ENCODE measurements around the gene FBL. TPM values are rescaled to one million over a fixed set of nuclear protein-coding genes. Genes with fewer than 3 reads are reported as not detected.

The FBL gene
- total and polyA plus RNA-seq, 2 of the 4 experiments (the other 2 are of a cell fraction), result 259 to 446 TPM

DNA sequence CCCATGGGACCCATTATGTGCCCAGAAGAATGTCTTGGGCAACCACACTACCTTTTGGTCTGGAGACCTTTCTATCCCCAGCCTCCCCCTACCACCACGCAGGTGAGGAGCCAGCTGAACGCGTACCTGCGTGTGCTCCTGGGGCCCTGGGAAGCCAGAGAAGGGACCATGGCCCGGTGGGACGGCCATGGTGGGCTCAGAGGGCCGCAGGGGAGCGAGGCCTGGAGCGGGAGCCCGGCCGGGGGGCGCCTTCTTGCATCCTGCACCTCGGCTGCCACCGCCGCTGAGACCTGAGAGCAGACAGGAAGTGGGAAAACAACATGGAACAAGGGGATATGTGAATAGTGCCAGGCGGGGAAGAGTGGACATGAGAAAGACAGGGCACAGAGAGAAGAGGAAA lies 14.5 kb downstream of the FBL start (continued):
- TF ChIP-seq MAZ (IDR thresholded peaks at IDR 0.05; ENCODE audit: borderline replicate concordance, low read depth, low read length), result no peak

DNA sequence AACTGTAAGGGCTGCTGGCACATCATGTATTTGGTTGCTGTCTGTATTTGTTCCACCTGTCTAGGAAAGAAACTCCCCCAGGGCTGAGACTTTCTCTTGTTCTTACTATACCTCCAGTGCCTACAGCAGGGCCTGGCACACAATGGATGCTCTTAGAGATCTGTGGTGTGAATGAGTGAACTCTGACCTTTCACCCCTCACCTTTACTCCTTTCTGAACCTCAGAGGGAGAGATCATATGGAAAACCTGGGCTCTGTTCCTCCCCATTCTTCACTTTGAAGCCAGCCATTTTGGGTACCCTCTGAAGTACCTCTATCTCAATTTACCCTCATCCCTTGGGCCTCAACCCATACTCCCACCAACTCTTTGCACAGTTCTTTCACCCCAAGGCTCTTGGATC lies 15.3 kb downstream of the FBL start:
- Histone ChIP-seq H2AK5ac (ENCODE audit: low read depth, low read length) (no peak overlapping the region), H3K79me1 (ENCODE audit: low read depth in 1 of 2, low read length in 2 of 2) (peaks cover 12 to 35% of the 10 kb centered on the region in 2 experiments), H2BK5ac (ENCODE audit: low read depth, low read length, poor library complexity, severe bottlenecking) (no peak overlapping the region), H3K4me2 (ENCODE audit: low read depth, low read length) (no peak overlapping the region), H3K18ac (ENCODE audit: low read depth, low read length) (no peak overlapping the region), H3K4ac (ENCODE audit: low read depth, low read length) (no peak overlapping the region), H2AFZ (replicated peaks; ENCODE audit: low read length, poor library complexity) (no peak overlapping the region), H2BK20ac (ENCODE audit: low read depth, low read length) (no peak overlapping the region), H3K9me3 (ENCODE audit: control insufficient read depth, insufficient read depth, low read length) (no peaks in the 10 kb centered on the region), H2BK15ac (ENCODE audit: low read depth, low read length) (no peak overlapping the region), H3K56ac (ENCODE audit: extremely low read depth, insufficient read depth, low read length) (no peak overlapping the region), H3K9ac (ENCODE audit: low read depth, low read length) (no peak overlapping the region), H4K20me1 (ENCODE audit: insufficient read depth, low read length) (no peaks in the 10 kb centered on the region; the same call in 1 of the 2 replicates), H3K9me1 (ENCODE audit: insufficient read depth, low read length) (peaks cover 22% of the 10 kb centered on the region), H3K23ac (ENCODE audit: low read depth, low read length) (no peak overlapping the region), H3K4me3 (ENCODE audit: insufficient read depth, low read depth, low read length) (no peak overlapping the region), H4K5ac (ENCODE audit: low read depth, low read length) (no peak overlapping the region), H4K91ac (ENCODE audit: insufficient read depth, low read depth, low read length) (no peak overlapping the region), H3K27me3 (ENCODE audit: control insufficient read depth, insufficient read depth, low read length) (no peaks in the 10 kb centered on the region), H3K14ac (replicated peaks; ENCODE audit: low read depth, low read length) (no peak overlapping the region), H4K8ac (ENCODE audit: low read depth in 2 of 2, low read length in 2 of 2) (no peak overlapping the region), H2BK120ac (ENCODE audit: low read depth, low read length) (no peak overlapping the region), H2AK9ac (replicated peaks; ENCODE audit: low read depth, low read length, poor library complexity) (no peak overlapping the region), H3K36me3 (ENCODE audit: control insufficient read depth, insufficient read depth, low read length) (peaks cover 45% of the 10 kb centered on the region), H3K4me1 (ENCODE audit: control insufficient read depth, insufficient read depth, low read length) (peaks cover 10% of the 10 kb centered on the region), H3K27ac (ENCODE audit: insufficient read depth, low read length) (no peak overlapping the region)
- TF ChIP-seq POLR2A (IDR thresholded peaks at IDR 0.05; ENCODE audit: low read depth, low read length), result no peak
- TF ChIP-seq, protein P1, sequence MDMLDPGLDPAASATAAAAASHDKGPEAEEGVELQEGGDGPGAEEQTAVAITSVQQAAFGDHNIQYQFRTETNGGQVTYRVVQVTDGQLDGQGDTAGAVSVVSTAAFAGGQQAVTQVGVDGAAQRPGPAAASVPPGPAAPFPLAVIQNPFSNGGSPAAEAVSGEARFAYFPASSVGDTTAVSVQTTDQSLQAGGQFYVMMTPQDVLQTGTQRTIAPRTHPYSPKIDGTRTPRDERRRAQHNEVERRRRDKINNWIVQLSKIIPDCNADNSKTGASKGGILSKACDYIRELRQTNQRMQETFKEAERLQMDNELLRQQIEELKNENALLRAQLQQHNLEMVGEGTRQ (IDR thresholded peaks at IDR 0.05; ENCODE audit: low read depth, low read length), result no peak
- DNase-seq, result no peak
- intact Hi-C loops (cut with micrococcal nuclease) (no loop called here), dilution Hi-C loops (cut with HindIII; ENCODE audit: low sequenced_read_pairs, unreplicated experiment) (no loop called here), in situ Hi-C loops (cut with MboI; ENCODE audit: low sequenced_read_pairs) (loop anchor here (25.0 kb wide), 1 partner anchor 394 kb away; the partner anchor contains the start of genes RPS16 and SUPT5H)
- ChIA-PET POLR2A (ENCODE audit: unreplicated experiment) (no interaction called here), CTCF (no interaction called here)
- ATAC-seq (ENCODE audit: low read depth), result no peak
- no TSS peak for BruUV-seq (replicated peaks)
